Cardiac septum (tissue), 1 donor: ENCODE data around the gene CKMT1A. TPM values are rescaled to one million over a fixed set of nuclear protein-coding genes. Genes with fewer than 3 reads are reported as not detected.
"Not testable (repeated sequence)": the region's sequence is repeated elsewhere in the genome, so short reads cannot be mapped to it uniquely, and the experiment has no call there.

Source experiments
- DNase-seq: peaks from one replicate; pipeline ENCODE4 v3.0.0-alpha.2; 2020; ENCODE audit warnings: low spot score
- intact Hi-C: fragments of 100-400 bp; cut with DNase I; formaldehyde crosslinking; loops from one replicate; pipeline ENCODE4 v1.14.0; 2022
- total RNA-seq: library from RNA; stranded (reverse); fragmentation: NEBNext Ultra II Directional; extraction: Animal tissue kit (Norgen Biotek cat#: 25700); gene quantifications from one replicate; pipeline ENCODE4 v1.2.1, GENCODE V29; 2021
- donor health status: DM: no; HTN: no; CAD: no.

CKMT1A gene
- total RNA-seq, 1 donor from 2014 or later, result 0.32 TPM

DNA sequence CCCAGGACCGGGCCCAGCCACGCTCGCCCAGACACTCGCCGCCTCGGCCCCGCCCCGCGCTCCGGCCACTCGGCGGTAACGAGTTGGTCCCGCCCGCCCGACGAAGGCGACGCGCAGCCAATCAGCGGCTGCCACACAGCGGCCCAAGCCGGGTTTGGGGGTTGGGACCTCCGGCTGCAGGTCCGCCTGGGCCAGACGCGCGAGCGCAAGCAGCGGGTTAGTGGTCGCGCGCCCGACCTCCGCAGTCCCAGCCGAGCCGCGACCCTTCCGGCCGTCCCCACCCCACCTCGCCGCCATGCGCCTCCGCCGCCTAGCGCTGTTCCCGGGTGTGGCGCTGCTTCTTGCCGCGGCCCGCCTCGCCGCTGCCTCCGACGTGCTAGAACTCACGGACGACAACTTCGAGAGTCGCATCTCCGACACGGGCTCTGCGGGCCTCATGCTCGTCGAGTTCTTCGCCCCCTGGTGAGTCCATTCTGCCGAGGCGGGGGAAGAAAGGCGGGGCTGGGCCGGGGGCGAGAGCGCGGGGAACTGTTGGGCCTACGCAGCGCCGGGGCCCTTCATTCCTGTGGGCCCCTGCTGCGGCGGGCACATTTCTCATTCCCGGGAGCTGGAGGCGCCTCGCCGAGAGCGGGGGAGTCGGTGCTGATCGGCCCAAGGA lies 52.7 kb downstream of the CKMT1A start, which contains the start of gene PDIA3:
PDIA3 (plus strand) TSS at position 194 of the 658 bp plus-strand sequence; CDS start at position 296, 102 bp downstream.
- intact Hi-C loops, result not testable (repeated sequence)

DNA sequence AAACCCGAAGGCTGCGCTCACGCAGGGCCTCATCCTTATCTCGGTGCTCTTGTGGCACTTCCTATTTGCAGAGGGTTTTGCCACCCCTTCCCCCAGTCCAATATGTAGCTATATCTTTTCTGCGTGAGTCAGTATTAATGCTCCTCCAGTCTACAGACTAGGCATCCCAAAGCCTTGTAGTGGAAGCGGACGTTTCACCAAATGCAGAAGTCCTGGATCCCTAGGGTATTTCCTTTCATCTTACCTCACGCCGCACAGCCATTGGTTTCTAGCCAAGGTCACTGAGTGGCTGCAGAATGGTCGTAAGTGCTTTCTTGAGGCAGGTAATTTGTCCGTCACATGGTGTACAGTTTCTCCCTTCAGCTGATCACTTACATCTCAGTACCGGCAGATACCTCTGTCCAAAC lies 53.2 kb downstream of the CKMT1A start:
- intact Hi-C loops, DNase-seq: not testable (repeated sequence)

More for the DNA sequence above, 52.7 kb downstream of the CKMT1A start, which contains the start of gene PDIA3:
- DNase-seq, result peak; percentile 98

DNA sequence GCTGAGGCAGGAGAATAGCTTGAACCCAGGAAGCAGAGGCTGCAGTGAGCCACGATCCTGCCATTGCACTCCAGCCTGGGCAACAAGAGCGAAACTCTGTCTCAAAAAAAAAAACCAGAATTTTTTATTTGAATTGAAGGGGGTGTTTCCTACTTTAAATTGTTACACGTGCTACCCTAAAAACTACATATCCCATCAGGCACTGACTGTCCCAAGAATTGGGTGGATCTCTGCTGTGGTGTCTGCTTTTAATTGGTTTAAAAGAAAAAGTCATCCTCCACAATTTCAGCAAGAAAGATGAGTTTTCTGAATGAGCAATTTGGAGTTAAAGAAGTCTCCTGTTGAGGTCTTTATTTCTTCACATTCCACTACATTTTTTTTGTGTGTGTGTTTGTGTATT lies 54.7 kb downstream of the CKMT1A start:
- no peak for DNase-seq
- intact Hi-C loops, result no loop called here

Other genes starting within 250 kb of the CKMT1A start
- gene TP53BP1, start 200.7 kb upstream of the CKMT1A start, total RNA-seq, result 33.1 TPM
- gene MAP1A, start 176.3 kb upstream of the CKMT1A start, total RNA-seq, result 182 TPM
- gene PPIP5K1, start 103.7 kb upstream of the CKMT1A start, total RNA-seq, result 42.1 TPM
- gene CKMT1B, start 99.8 kb upstream of the CKMT1A start, total RNA-seq, result not detected
- gene STRC, start 75.1 kb upstream of the CKMT1A start, total RNA-seq, result 0.24 TPM
- gene CATSPER2, start 45.0 kb upstream of the CKMT1A start, total RNA-seq, result 3.0 TPM
- 176 TPM for gene PDIA3, start 52.6 kb downstream of the CKMT1A start, total RNA-seq
- 2.2 TPM for gene ELL3, start 83.1 kb downstream of the CKMT1A start, total RNA-seq
- gene SERF2, start 98.5 kb downstream of the CKMT1A start, total RNA-seq, result 943 TPM
- gene SERINC4, start 106.4 kb downstream of the CKMT1A start, total RNA-seq, result 0.43 TPM
- gene HYPK, start 106.7 kb downstream of the CKMT1A start, total RNA-seq, result 11.7 TPM
- 19.8 TPM for gene MFAP1, start 130.8 kb downstream of the CKMT1A start, total RNA-seq
- 0.97 TPM for gene WDR76, start 133.1 kb downstream of the CKMT1A start, total RNA-seq